A673 (cell line): ENCODE data around the gene NDUFB6. TPM values are rescaled to one million over a fixed set of nuclear protein-coding genes. Genes with fewer than 3 reads are reported as not detected.

Experiments used
- BruUV-seq: library from RNA; stranded (reverse); fragments of 400-500 nt; replicated peaks from 2 replicates; lab custom pipeline; 2021; lab: Mats Ljungman, UMichigan
- CTCF ChIA-PET: fragments of 300-600 bp; sonication (Branson Sonifier 250); formaldehyde crosslinking; loops from one replicate; lab custom pipeline; 2022; ENCODE audit warnings: antibody characterized with exemption; lab: Charles Lee
- POLR2A ChIA-PET: fragments of 300-600 bp; sonication (Branson Sonifier 250); formaldehyde crosslinking; loops from one replicate; lab custom pipeline; 2022; ENCODE audit warnings: antibody characterized with exemption; ENCODE audit not compliant: low non-redundant PET; lab: Charles Lee
- DNase-seq: peaks from one replicate; pipeline ENCODE4 v3.0.0-alpha.2; 2015; ENCODE audit warnings: low spot score
- H3K27ac ChIP-seq: fragments of 200-600 bp; sonication (generic); 2 replicates; pipeline ENCODE4 v1.5.1; 2016; ENCODE audit warnings: mixed run types, low read depth, mild to moderate bottlenecking, mixed read lengths, antibody characterized with exemption, low read length; ENCODE audit not compliant: poor library complexity, severe bottlenecking
- H3K27me3 ChIP-seq: fragments of 200-600 bp; sonication (generic); replicated peaks from 2 replicates; pipeline ENCODE4 v1.6.1; 2017; ENCODE audit warnings: mixed run types, low read depth, mild to moderate bottlenecking, mixed read lengths, antibody characterized with exemption, low read length; ENCODE audit not compliant: insufficient read depth, poor library complexity
- H3K36me3 ChIP-seq: fragments of 200-600 bp; sonication (generic); 2 replicates; pipeline ENCODE4 v1.6.1; 2016; ENCODE audit warnings: mixed run types, mild to moderate bottlenecking, mixed read lengths, antibody characterized with exemption, low read length; ENCODE audit not compliant: insufficient read depth, poor library complexity, severe bottlenecking
- H3K4me1 ChIP-seq: fragments of 200-600 bp; sonication (generic); 2 replicates; pipeline ENCODE4 v1.6.1; 2017; ENCODE audit warnings: mixed run types, mild to moderate bottlenecking, mixed read lengths, antibody characterized with exemption, low read length; ENCODE audit not compliant: insufficient read depth, poor library complexity, severe bottlenecking
- H3K4me3 ChIP-seq: fragments of 200-600 bp; sonication (generic); 2 replicates; pipeline ENCODE4 v1.5.1; 2016; ENCODE audit warnings: low read depth, mixed run types, mild to moderate bottlenecking, mixed read lengths, low read length; ENCODE audit not compliant: poor library complexity, severe bottlenecking
- H3K9me3 ChIP-seq: fragments of 200-600 bp; sonication (generic); 2 replicates; pipeline ENCODE4 v1.6.1; 2016; ENCODE audit warnings: mixed run types, low read depth, mild to moderate bottlenecking, mixed read lengths, antibody characterized with exemption, low read length; ENCODE audit not compliant: poor library complexity, severe bottlenecking
- CTCF ChIP-seq: fragments of 300-800, 200-600 bp; sonication (generic); conservative IDR thresholded peaks from 2 replicates; pipeline ENCODE4 v1.5.1; 2017; ENCODE audit warnings: low read depth, mild to moderate bottlenecking, antibody characterized with exemption, low read length, moderate library complexity, mixed read lengths
- EZH2 ChIP-seq: fragments of 200-600 bp; sonication (generic); IDR thresholded peaks from 2 replicates; pipeline ENCODE4 v1.6.1; 2017; ENCODE audit warnings: borderline replicate concordance, low read depth, mild to moderate bottlenecking, mixed read lengths, antibody characterized with exemption, low read length; ENCODE audit not compliant: poor library complexity, severe bottlenecking
- intact Hi-C: fragments of 100-400 bp; cut with micrococcal nuclease; formaldehyde crosslinking; loops from one replicate; pipeline ENCODE4 v1.10.0; 2022; ENCODE audit not compliant: unreplicated experiment
- total RNA-seq: library from RNA; stranded (reverse); gene quantifications from 2 replicates; pipeline ENCODE4 v1.2.3, GENCODE V29; 2021

The NDUFB6 gene
- total RNA-seq, 1 experiment from 2014 or later, result 82.6 TPM

DNA sequence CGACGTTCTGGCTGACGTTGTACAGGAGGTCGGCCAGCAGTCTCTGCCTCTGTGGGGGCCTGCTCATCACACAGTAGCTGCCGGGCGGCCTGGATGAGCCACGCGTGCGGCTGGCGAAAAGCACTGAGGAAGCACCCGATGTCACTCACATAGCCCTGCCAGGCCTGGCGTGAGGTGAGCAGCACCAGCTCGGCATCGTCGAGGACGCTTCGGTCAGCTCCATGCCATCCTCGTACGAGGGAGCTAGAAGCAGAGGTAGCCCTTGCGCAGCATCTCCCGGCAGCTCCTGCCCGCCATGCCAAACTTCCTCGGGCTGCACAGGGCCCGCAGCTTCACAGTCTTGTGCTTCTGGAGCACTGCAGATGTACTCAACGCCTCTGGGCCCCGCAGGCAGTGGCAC lies 6.2 kb downstream of the NDUFB6 start:
- intact Hi-C loops, result loop anchor here (10.0 kb wide), 1 partner anchor 62 kb away; no protein-coding TSS in a partner anchor
- no peak overlapping the region for H3K27ac ChIP-seq
- no peak overlapping the region for H3K4me3 ChIP-seq
- peaks cover 9% of the 10 kb centered on the region for H3K4me1 ChIP-seq
- no peak for TF ChIP-seq EZH2
- no peak for TF ChIP-seq CTCF
- H3K27me3 ChIP-seq, result no peaks in the 10 kb centered on the region
- POLR2A ChIA-PET, result no interaction called here
- H3K36me3 ChIP-seq, result peaks cover 9% of the 10 kb centered on the region
- H3K9me3 ChIP-seq, result no peaks in the 10 kb centered on the region
- no TSS peak for BruUV-seq
- no peak for DNase-seq
- CTCF ChIA-PET, result no interaction called here

DNA sequence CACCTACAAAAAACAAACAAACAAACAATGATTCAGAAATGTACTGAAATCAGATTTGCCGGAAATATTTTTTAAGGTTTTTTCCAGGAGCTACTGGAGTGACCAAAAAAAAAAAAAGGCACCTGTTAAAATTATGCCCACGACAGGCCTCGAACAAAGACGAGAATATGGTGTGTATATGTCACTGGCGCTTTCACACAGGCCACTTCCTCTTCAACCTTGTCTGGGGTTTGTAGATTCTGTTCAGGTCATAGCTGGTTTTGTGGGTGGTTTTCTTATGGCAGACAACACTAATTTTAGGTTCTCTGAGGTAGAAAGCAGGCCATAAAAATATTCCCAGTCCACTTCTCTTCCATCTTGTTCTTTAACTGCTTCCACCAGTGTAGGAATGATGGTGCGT lies 7.0 kb downstream of the NDUFB6 start:
- intact Hi-C loops, result loop anchor here (10.0 kb wide), 1 partner anchor 61 kb away; no protein-coding TSS in a partner anchor
- Histone ChIP-seq H3K4me3 (no peak overlapping the region), H3K27ac (no peak overlapping the region), H3K4me1 (peaks cover under 1% of the 10 kb centered on the region), H3K9me3 (no peaks in the 10 kb centered on the region), H3K27me3 (no peaks in the 10 kb centered on the region), H3K36me3 (peaks cover 9% of the 10 kb centered on the region)
- no peak for DNase-seq
- BruUV-seq, result no TSS peak
- TF ChIP-seq CTCF (no peak), EZH2 (no peak)
- CTCF ChIA-PET, result no interaction called here
- POLR2A ChIA-PET, result no interaction called here

DNA sequence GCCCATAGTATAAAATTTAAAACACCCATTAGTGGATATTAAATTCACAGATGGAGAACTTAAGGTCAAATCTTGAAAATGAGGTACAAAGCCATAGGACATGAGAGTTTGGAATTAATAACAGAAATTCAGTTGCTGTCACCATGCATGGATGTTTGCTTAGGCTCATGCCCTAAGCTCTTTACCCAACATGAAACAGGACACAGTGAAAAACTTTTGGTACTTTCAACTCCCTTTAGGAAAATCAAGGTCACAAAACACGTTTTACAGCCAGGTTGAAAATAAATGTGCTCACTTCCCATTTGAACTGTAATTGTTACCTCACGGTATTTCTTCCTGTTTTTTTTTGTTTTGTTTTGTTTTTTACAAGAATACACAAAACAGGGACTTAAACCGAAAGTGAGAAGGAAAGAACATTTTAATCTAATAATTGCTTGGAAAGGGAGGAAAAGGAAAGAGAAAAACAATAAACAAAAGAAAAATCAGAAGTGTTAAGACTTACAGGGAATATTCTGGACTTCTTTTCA lies 14.5 kb downstream of the NDUFB6 start:
- no peak for DNase-seq
- POLR2A ChIA-PET, result interaction anchor here (0.8 kb wide), 1 partner anchor 36 kb away, joined by 3 read pairs; no protein-coding TSS in a partner anchor
- no TSS peak for BruUV-seq
- H3K27me3 ChIP-seq, result no peaks in the 10 kb centered on the region
- no peaks in the 10 kb centered on the region for H3K36me3 ChIP-seq
- no peak overlapping the region for H3K27ac ChIP-seq
- H3K9me3 ChIP-seq, result no peaks in the 10 kb centered on the region
- peaks cover 7% of the 10 kb centered on the region for H3K4me1 ChIP-seq
- CTCF ChIA-PET, result interaction anchor here (0.6 to 0.7 kb wide), 2 partner anchors 14 to 23 kb away, joined by 3 read pairs; no protein-coding TSS in a partner anchor
- H3K4me3 ChIP-seq, result no peak overlapping the region
- TF ChIP-seq EZH2, result no peak
- no peak for TF ChIP-seq CTCF
- intact Hi-C loops, result no loop called here
